A375 (cell line): Measurements from ENCODE around the gene APOL1. TPM values are rescaled to one million over a fixed set of nuclear protein-coding genes. Genes with fewer than 3 reads are reported as not detected.

Source experiments
- small RNA-seq: library from RNA; depleted of rRNA; stranded (forward); fragments of <200 nt; gene quantifications from one replicate; pipeline ENCODE3, GENCODE V24; 2014
- total RNA-seq: library from RNA; depleted of rRNA; stranded (reverse); fragments of >200 nt; shearing (Covaris generic); gene quantifications from 2 replicates; pipeline ENCODE4 v1.2.3, GENCODE V29; 2014; rRNA removed

The APOL1 gene, protein sequence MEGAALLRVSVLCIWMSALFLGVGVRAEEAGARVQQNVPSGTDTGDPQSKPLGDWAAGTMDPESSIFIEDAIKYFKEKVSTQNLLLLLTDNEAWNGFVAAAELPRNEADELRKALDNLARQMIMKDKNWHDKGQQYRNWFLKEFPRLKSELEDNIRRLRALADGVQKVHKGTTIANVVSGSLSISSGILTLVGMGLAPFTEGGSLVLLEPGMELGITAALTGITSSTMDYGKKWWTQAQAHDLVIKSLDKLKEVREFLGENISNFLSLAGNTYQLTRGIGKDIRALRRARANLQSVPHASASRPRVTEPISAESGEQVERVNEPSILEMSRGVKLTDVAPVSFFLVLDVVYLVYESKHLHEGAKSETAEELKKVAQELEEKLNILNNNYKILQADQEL
- total RNA-seq = 1.4 and 1.9 TPM in 2 replicates

DNA sequence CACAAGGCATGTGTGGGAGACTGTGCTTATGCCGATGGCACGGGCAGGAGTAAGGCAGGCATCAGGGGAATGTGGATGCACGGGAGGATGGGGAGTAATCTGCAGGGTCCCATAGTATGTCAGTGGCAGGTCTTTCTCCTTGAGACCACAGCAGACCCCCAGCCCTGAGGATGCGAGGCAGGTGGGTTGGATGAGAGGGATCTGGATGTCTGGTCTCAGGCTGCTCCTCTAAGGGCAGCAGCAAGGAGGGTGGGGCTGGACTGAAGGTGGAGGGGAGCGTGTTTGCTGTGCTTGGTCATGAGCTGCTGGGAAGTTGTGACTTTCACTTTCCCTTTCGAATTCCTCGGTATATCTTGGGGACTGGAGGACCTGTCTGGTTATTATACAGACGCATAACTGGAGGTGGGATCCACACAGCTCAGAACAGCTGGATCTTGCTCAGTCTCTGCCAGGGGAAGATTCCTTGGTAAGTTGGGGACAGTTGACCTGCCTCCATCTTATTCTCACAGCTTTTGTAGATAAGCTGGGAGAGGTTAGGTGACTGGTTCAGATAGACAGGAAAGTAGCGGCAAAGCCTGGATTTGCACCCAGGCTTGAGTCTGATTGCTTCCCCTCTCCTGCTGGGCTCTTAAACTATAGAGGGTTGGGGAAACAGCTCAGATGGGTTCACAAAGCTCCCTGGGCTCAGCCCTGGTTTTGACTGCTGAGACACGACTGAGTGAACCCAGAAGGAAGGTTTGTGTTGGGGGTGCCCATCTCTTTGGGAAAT lies at the start of gene APOL1:
APOL1 (plus strand) TSS at position 380 of the 769 bp plus-strand sequence. CDS start 1,823 bp downstream, outside the sequence.

DNA sequence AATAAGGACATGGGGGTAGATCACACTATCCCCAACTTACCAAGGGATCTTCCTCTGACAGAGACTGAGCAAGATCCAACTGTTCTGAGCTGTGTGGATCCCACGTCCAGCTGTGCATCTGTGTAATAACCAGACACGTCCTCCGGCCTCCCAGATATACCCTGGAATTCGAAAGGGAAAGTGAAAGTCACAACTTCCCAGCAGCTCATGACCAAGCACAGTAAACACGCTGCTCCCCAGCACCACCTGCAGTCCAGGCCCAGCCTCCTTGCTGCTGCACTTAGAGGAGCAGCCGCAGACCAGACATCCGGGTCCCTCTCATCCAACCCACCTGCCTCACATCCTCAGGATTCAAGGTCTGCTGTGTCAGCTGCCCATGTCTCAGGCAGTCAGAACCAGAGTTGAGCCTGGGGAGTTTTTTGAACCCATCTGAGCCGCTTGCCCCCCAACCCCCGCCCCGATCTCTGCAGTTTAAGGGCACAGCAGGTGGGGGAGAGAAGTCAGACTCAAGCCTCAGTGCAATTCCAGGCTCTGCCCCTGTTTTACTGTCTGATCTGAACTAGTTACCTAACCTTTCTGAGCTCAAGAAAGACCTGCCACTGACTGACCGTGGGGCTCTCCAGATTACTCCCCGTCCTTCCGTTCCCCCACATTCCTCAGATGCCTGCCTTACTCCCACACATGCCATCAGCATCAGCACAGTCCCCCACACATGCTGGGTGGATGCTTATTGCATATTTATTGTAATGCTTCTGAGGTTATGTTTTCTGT lies 13.3 kb upstream of the APOL1 start, which contains the start of gene APOL2:
APOL2 (minus strand) TSS at position 127 of the 771 bp plus-strand sequence. CDS start 6,365 bp downstream, outside the sequence.

Small RNA genes within 50 kb of the gene (small RNA-seq; reads per million reads assigned to genes)
- gene MIR6819 = not detected

Other genes starting within 250 kb of the APOL1 start
- gene RBFOX2, start 224.3 kb upstream of the APOL1 start, total RNA-seq = 62.4 and 81.8 TPM in 2 replicates
- 1.5 and 2.7 TPM in 2 replicates for gene APOL3, start 92.4 kb upstream of the APOL1 start, total RNA-seq
- not detected in 2 replicates for gene APOL4, start 51.3 kb upstream of the APOL1 start, total RNA-seq
- 8.6 and 9.3 TPM in 2 replicates for gene APOL2, start 13.6 kb upstream of the APOL1 start, total RNA-seq
- gene MYH9, start 134.8 kb downstream of the APOL1 start, total RNA-seq = 155 and 181 TPM in 2 replicates
- 42.6 and 45.2 TPM in 2 replicates for gene TXN2, start 228.5 kb downstream of the APOL1 start, total RNA-seq